HG03135 (cell line): Measurements from ENCODE around the gene SLC12A9.

ENCODE experiments used
- ATAC-seq: cut with Tn5 transposase; IDR thresholded peaks from one replicate; pipeline ENCODE4 v1.9.1; 2021; ENCODE audit warnings: mild to moderate bottlenecking, moderate library complexity; ENCODE audit not compliant: unreplicated experiment

The SLC12A9 gene

DNA sequence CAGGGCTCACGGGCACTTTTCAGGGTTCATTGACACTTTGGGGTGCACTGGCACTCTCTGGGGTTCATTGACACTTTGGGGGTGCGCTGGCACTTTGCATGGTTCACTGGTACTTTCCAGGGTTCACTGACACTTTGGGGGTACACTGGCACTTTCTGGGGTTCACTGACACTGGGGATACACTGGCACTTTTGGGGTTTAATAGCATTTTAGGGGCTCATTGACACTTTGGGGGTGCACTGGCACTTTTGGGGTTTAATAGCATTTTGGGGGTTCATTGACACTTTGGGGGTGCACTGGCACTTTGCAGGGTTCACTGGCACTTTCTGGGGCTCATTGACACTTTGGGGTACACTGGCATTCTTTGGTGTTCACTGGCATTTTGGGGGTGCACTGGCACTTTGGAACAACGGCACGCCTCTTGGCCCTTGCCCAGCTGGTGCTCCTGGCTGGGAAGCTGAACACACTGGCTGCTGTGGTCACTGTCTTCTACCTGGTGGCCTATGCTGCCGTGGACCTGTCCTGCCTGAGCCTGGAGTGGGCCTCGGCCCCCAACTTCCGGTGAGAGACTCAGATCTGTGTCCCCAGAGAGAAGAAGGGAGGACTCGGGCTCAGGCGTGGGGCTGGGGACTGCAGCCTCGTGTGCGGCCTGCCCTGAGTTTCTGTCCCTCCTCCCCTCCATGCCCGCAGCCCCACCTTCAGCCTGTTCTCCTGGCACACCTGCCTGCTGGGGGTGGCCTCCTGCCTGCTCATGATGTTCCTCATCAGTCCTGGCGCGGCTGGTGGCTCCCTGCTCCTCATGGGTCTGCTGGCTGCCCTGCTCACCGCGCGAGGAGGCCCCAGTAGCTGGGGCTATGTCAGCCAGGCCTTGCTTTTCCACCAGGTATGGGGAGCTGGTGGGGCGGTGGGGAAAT lies 8.4 kb downstream of the SLC12A9 start:
- no peak for ATAC-seq

DNA sequence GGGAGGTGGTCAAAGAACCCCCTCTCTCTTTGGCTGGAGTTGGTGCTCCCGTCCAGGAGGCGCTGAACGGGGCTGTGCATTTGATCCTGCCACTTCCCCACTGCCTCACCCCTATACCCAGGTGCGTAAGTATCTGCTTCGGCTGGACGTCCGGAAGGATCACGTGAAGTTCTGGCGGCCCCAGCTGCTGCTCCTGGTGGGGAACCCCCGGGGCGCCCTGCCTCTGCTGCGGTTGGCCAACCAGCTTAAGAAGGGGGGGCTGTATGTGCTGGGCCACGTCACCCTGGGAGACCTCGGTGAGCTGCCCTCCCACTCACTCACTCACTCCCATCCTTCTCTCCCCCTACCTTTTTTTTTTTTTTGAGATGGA lies 9.1 kb downstream of the SLC12A9 start:
- no peak for ATAC-seq

DNA sequence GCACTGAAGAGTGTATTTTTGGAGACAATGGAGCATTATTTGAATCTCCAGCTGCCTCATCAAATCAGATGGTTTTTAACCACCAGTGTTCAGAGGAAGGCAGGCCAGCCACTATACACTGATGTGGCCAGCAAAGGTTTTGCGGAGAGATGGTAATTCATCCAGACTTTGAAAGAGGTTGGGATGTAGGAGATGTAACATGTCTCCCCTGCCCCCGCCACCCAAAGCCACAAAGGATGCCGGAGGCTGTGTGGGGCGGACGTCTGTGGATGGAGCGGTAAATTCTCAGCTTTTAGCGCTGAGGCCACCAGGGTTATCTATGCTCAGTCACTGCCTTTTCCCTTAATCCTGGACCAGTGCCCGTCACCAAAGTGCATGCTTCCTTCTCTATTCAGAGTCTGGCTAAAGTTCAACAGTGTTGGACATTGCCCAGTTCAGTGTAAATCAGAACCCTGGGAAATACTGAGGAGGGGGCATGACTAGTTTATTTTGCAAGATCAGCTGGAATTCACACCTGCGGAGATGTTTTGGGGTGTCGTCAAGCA lies 11.0 kb downstream of the SLC12A9 start:
- no peak for ATAC-seq

DNA sequence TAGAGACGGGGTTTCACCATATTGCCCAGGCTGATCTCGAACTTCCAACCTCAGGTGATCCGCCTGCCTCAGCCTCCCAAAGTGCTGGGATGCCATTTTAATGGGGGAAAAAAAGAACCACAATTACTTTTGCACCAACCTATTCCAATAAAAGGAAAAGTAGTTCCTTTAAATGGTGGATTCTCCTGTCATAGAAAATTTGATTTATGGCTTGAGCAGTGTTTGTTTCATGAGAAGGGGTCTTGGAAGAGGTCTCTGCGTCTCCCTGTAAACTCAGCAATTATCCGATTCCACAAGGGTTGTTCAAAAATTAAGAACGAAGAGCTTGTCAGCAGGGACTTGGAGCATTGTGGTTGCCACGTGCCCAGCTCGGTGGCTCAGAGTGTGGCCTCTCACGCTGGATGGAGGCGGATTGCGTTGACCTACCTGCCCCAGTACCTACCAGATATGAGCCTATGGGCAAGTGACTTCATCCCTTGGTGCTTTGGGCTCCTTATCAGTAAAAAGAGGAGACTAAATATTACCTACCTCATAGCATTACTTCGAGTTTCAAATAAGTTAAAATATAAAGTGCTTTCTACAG lies 11.8 kb downstream of the SLC12A9 start:
- ATAC-seq = no peak

DNA sequence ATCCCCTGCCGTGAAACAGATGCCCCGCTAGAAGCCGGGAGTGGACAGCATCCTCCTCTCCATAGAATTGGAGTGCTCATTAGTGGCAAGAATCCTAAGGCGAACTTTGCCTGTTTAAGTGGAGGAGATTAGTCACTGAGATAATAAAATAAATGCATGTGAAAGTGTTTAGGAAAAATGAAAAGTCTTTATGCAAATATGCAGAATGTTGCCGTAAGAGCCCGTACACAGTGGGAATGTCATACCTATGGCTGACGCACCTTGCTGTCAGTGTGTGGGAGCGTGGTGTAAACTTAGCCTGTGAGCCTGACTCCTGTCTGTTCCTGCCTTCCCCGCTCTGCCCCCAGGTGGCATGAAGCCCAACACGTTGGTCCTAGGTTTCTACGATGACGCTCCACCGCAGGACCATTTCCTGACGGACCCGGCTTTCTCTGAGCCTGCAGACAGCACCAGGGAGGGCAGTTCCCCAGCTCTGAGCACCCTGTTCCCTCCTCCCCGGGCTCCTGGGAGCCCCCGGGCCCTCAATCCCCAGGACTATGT lies 12.9 kb downstream of the SLC12A9 start:
- ATAC-seq = no peak

DNA sequence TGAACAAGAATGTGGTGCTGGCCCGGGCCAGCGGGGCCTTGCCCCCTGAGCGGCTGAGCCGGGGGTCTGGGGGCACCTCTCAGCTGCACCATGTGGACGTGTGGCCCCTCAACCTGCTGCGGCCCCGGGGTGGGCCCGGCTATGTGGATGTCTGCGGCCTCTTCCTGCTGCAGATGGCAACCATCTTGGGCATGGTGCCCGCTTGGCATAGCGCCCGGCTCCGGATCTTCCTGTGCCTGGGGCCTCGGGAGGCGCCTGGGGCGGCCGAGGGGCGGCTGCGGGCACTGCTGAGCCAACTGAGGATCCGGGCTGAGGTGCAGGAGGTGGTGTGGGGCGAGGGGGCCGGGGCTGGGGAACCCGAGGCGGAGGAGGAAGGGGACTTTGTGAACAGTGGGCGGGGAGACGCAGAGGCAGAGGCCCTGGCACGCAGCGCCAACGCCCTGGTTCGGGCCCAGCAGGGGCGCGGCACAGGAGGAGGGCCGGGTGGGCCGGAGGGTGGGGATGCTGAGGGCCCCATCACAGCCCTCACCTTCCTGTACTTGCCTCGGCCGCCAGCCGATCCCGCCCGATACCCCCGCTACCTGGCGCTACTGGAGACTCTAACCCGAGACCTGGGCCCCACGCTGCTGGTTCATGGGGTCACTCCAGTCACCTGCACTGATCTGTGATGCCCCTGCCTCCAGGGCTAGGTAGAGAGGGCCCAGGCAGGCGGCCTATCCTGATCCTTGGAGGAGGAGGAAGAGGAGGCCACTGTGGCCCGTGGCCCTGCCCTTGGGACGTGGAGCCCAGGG lies 13.6 kb downstream of the SLC12A9 start:
- no peak for ATAC-seq

DNA sequence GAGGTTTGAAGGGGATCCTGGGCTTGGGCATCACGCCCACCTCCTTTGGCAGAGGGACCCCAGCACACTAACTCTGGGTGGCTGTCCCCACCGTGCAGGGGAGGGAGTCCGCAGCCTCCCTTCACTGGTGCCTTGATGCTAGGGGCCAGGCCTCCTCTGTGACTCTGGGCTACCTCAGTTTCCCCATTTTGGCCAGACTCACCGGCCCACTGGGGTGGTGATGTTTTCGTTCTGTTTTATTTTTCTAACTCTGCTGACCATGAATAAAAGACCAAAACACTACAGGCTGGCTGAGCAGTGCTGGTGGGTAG lies 14.2 kb downstream of the SLC12A9 start:
- no peak for ATAC-seq

DNA sequence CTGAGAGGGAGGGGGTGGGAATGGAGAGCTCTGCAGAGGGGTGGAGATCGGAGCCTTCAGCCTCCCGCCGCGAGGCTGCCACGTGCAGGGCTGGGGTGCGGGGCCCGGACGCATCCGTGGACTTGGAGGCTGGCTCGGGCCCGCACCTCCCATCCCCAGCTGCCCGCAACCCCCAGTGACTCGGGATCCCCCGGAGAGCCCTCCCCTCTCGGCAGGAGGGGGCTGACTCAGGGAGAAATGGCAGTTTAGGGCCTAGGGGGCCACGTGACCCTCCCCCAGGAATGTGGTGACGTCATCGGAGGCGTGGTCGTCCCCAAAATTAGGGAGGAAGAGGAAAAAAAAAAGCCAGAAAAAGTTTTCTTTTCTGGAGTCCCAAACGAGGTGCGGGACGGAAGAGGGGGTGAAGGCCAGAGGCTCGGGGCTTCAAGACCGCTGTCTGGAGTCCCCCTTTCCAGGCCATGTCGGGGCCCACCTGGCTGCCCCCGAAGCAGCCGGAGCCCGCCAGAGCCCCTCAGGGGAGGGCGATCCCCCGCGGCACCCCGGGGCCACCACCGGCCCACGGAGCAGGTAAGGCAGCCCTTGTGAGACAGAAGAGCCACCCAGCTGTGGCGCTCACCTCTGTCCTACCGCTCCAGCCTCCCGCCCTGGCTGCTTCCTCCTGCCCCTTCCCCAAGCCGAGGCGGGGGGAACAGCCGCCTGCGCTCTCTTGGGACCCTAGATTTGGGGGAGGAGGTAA lies 14.7 kb downstream of the SLC12A9 start, which contains the start of gene TRIP6:
Gene TRIP6 (plus strand): TSS at position 348 of the 736 bp plus-strand sequence. CDS start 111 bp downstream, at position 459.
- no peak for ATAC-seq

DNA sequence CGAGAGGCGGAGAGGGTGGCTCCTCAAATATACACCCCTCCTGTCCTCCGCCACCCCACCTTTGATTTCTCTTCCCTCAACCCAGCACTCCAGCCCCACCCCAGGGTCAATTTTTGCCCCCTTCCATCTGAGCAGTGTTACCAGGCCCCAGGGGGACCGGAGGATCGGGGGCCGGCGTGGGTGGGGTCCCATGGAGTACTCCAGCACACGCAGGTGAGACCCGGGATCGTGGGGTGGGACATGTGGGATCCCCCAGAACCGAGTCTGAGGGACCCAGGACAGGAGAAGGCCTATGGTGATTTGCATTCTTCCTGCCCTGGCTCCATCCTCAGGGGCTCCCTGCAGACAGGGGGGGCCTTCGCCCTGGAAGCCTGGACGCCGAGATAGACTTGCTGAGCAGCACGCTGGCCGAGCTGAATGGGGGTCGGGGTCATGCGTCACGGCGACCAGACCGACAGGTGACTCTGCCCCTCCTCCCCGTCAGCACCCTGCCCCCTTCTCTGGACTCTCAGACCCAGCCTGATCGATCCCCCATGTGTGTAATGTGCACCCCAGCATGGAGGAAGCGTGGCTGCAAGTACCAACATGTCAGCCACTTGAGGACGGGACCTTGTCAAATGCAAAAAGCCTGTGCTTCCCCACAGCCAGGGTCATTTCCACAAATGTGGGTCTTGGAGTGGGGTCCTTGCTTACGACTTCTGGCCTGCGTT lies 15.4 kb downstream of the SLC12A9 start:
- no peak for ATAC-seq

DNA sequence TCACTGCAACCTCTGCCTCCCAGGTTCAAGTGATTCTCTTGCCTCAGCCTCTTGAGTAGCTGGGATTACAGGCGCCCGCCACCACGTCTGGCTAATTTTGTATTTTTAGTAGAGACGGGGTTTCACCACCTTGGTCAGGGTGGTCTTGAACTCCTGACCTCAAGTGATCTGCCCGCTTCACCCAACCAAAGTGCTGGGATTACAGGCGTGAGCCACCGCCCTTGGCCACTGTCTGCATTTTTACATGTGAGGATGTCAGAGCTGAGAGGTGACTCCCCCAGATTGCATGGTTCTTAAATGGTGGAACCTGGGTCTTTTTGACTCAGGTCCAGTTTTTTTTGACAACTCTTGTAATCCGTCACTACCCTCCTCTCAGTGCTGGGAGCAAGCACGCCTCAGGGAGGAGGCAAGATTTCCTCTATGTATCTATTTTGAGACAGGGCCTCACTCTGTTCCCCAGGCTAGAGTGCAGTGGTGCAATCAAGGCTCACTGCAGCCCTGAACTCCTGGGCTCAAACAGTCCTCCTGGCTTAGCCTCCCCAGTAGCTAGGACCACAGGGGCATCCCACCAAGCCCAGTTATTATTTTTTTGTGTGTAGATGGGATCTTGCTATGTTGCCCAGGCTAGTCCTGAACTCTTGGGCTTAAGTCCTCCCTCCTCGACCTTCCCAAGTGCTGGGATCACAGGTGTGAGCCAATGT lies 21.2 kb downstream of the SLC12A9 start:
- ATAC-seq = no peak

DNA sequence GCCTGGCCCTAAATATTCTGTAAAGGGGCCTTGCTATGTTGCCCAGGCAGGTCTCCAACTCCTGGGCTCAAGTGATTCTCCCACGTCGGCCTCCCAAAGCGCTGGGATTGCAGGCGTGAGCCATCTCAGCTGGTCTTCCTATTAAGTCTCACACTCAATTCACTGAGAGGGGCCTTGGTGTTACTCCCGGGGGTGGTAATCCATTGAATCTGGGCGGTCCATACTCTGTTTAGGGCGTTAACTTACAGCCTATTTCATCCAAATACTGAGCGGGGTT lies 21.7 kb downstream of the SLC12A9 start:
- ATAC-seq = no peak

DNA sequence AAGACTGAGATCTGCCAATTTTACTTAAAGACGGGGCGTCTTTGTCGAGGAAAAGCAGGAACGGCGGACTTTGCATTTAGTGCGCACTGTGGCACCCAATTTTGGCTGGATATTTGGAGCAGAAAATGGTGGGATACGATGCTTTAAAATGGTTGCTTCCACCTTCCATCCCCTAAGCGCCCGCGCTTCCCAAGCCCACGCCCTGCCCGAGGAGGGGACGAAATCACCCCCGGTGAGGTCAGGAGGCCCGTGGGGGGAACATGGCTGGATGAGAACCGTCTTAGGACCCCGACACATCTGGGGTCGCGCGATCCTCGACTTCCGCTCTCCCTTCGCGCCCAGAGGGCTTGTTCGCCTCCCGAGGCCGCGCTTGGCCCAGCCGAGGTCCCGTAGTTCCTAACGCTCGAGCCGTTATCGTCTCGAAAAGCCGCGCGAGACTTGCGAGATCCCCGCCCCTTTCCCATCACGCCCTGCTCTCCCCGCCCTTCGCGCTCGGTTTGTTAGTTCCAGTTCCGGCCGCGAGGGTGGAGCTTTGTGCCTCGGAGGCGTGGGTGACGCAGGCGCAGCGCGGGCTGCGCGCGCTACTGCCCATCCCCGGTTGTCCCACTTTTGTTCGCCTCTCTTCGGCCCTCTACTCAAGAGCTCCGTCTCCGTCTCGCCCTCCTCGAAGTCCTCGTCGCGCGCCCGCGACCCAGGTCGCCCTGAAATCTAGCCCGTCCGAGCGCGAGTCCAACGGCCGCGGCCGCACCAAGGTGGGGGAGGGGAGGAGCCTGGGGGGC lies 22.3 kb downstream of the SLC12A9 start, which contains the start of gene SRRT:
Gene SRRT (plus strand): TSS at position 527 of the 779 bp plus-strand sequence. CDS start 488 bp downstream, outside the sequence.
- peak; percentile 84 for ATAC-seq

DNA sequence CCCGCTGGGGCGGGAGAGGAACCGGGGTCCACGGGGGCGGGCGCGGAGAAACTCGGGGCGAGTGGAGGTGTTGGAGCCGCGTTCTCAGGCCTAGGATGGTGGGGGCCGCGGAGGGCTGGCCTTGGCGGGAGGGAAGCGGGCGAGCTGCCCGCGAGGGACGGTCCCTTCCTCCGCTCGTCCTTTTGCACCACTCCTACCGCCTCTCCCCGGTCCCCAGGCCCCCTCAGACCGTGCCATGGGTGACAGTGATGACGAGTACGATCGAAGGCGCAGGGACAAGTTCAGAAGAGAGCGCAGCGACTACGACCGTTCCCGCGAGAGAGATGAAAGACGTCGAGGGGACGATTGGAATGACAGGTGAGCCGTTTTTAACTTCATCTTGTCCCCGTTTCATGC lies 22.8 kb downstream of the SLC12A9 start:
- peak; percentile 28 for ATAC-seq

DNA sequence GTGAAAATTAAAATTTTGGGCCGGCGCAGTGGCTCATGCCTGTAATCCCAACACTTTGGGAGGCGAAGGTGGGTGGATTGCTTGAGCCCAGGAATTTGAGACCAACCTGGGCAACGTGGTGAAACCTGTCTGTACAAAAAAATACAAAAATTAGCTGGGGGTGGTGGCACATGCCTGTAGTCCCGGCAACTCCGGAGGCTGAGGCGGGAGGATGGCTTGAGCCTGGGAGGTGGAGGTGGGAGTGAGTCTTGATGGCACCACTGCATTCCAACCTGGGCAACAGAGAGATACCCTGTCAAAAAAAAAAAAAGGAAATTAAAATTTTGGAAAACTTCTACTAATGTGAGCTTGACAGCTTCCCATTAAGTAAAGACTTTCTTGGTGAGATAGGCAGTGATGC lies 25.5 kb downstream of the SLC12A9 start:
- no peak for ATAC-seq

DNA sequence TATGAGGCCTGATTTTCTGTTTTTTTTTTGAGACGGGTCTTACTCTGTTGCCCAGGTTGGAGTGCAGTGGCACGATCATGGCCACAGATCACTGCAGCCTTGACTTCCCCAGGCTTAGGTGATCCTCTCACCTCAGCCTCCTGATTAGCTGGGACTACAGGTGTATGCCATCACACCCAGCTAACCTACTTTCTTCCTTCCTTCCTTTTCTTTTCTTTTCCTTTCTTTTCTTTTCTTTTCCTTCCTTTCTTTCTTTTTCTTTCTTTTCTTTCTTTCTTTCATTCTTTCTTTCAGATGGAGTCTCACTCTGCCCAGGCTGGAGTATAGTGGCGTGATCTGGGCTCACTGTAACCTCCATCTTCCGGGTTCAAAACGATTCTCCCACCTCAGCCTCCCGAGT lies 26.2 kb downstream of the SLC12A9 start:
- no peak for ATAC-seq

DNA sequence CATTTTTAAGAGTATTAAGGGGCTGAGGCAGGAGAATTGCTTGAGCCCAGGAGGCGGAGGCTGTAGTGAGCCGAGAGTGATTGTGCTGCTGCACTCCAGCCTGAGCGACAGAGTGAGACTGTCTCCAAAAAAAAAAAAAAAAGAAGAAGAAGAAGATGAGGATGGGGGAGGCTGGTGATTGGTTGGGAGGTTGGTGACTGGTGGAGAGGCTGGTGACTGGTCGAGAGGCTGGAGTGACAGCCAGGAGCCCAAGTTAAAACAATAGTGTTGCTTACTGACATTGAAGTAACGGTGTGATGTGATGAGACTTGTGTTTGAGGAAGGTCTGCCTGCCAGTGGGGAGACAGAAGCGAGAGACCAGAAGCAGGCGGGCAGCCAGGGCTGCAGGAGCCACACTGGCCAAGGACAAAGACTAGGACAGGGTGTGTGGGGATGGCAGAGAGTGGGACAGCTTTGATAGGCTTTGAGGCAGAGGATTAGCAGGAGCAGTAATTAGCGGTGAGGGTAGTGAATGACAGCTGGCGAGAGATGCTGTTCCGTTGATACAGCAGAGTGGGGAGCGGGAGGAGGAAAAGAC lies 27.3 kb downstream of the SLC12A9 start:
- ATAC-seq = no peak

DNA sequence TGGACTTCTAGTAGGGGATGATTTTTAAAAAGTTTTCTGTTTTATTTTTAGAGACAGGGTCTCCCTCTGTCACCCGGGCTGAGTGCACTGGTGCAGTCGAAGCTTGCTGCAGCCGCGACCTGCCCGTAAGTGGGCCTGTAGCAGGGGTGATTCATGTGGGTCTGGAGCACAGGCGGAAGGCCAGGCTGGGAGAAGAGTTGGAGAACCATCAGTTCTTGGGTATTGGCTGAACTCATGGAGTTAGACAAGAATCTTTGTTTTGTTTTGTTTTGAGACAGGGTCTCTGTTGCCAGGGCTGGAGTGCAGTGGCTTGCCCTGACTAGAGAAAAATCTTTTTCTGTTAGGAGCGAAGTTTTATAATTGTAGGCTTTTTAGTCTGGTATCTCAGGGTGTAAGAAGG lies 28.1 kb downstream of the SLC12A9 start:
- ATAC-seq = no peak

DNA sequence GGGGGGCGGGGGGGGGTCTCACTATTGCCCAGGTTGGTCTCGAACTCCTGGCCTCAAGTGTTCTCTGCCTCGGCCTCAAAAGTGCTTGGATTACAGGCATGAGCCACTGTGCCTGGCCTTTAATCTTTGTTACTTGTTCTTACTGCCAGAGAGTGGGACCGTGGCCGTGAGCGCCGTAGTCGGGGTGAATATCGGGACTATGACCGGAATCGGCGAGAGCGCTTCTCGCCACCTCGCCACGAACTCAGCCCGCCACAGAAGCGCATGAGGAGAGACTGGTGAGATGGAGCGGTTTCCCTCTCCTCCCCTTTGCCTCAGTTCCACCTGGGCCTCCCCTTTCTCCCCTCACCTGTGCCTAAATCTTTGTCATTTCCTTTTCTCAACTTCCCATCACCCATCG lies 28.6 kb downstream of the SLC12A9 start:
- ATAC-seq = no peak
